ENCODE data around the gene CEMIP2. TPM values are rescaled to one million over a fixed set of nuclear protein-coding genes. Genes with fewer than 3 reads are reported as not detected.
A peak's percentile ranks its signal among the peaks of the same experiment; 100 is the strongest.

Gene CEMIP2
- total and polyA plus RNA-seq, 2 of the 13 experiments (the other 11 are each of a cell fraction or from before 2014, with no cell fraction given), result 94.3 to 128 TPM

GRCh38 chr9:71762900-71763653, 5.2 kb downstream of the CEMIP2 start (continued):
- TF ChIP-seq AFF4 (CRISPR knock-in tag; IDR thresholded peaks at IDR 0.05) (no peak), KLF12 (CRISPR knock-in tag; IDR thresholded peaks at IDR 0.05; ENCODE audit: borderline replicate concordance) (0 out of 2 replicates have a peak, but pooled peaks have one; percentile 22), MED1 (CRISPR knock-in tag; IDR thresholded peaks at IDR 0.05) (0 out of 2 replicates have a peak, but pooled peaks have one; percentile 56), ELF3 (CRISPR knock-in tag; IDR thresholded peaks at IDR 0.05) (peak; percentile 48; the same call in 1 of the 2 replicates), ZNF678 (CRISPR knock-in tag; IDR thresholded peaks at IDR 0.05) (no peak), CREM (IDR thresholded peaks at IDR 0.05) (peak; percentile 50; the same call in 1 of the 2 replicates), CREM (CRISPR knock-in tag; IDR thresholded peaks at IDR 0.05) (no peak), ZNF407 (CRISPR knock-in tag; IDR thresholded peaks at IDR 0.05; ENCODE audit: not compliant biosample characterization) (no peak), PAXIP1 (CRISPR knock-in tag; conservative IDR thresholded peaks at IDR 0.05) (peak; percentile 49)
